ENCODE data around the gene NEK11. TPM values are rescaled to one million over a fixed set of nuclear protein-coding genes. Genes with fewer than 3 reads are reported as not detected.
A peak's percentile ranks its signal among the peaks of the same experiment; 100 is the strongest.
"Not testable (repeated sequence)": the region's sequence is repeated elsewhere in the genome, so short reads cannot be mapped to it uniquely, and the experiment has no call there.

The NEK11 gene
- total RNA-seq, 2 experiments from 2014 or later = 1.2 to 1.6 TPM

- DNase-seq = no peak
- POLR2A ChIA-PET = interaction anchor here (1.1 kb wide), 1 partner anchor 10 kb away, joined by 4 read pairs; the partner anchor contains the start of genes ASTE1 and NEK11
- no peaks in the 10 kb centered on the region for H3K9me3 Mint-ChIP-seq
- TF ChIP-seq CTCF (IDR thresholded peaks at IDR 0.05) = no peak
- intact Hi-C loops (cut with micrococcal nuclease) = loop anchor here (10.0 kb wide), 2 partner anchors 468 to 998 kb away; partner anchors contain the start of genes CPNE4 and MRPL3
- no peaks in the 10 kb centered on the region for H3K36me3 Mint-ChIP-seq (ENCODE audit: low read depth)
- H3K27ac Mint-ChIP-seq = no peak overlapping the region
- H3K4me1 Mint-ChIP-seq (ENCODE audit: low read depth) = no peaks in the 10 kb centered on the region
- CTCF ChIA-PET = interaction anchor here (1.6 kb wide), 1 partner anchor 10 kb away, joined by 4 read pairs; the partner anchor contains the start of genes ASTE1 and NEK11
- no peaks in the 10 kb centered on the region for H3K27me3 Mint-ChIP-seq
- ATAC-seq = no peak
- H3K4me3 Mint-ChIP-seq = no peak overlapping the region
Measured at GRCh38 chr3:131036200-131036816, 9.6 kb downstream of the NEK11 start.

GRCh38 chr3:131036986-131037385 is 10.3 kb downstream of the NEK11 start:
- ATAC-seq = no peak
- no peak for TF ChIP-seq CTCF (IDR thresholded peaks at IDR 0.05)
- Mint-ChIP-seq H3K4me3 (no peak overlapping the region), H3K27me3 (no peaks in the 10 kb centered on the region), H3K36me3 (ENCODE audit: low read depth) (peaks cover 2% of the 10 kb centered on the region), H3K27ac (no peak overlapping the region), H3K4me1 (ENCODE audit: low read depth) (peaks cover 6% of the 10 kb centered on the region), H3K9me3 (no peaks in the 10 kb centered on the region)
- intact Hi-C loops (cut with micrococcal nuclease) = loop anchor here (10.0 kb wide), 2 partner anchors 468 to 998 kb away; partner anchors contain the start of genes CPNE4 and MRPL3
- CTCF ChIA-PET = no interaction called here
- no peak for DNase-seq
- POLR2A ChIA-PET = interaction anchor here (1.1 kb wide), 1 partner anchor 10 kb away, joined by 4 read pairs; the partner anchor contains the start of genes ASTE1 and NEK11

GRCh38 chr3:131038326-131038725 is 11.6 kb downstream of the NEK11 start:
- intact Hi-C loops (cut with micrococcal nuclease) = loop anchor here (10.0 kb wide), 2 partner anchors 466 to 996 kb away; partner anchors contain the start of genes CPNE4 and MRPL3
- Mint-ChIP-seq H3K27me3 (no peaks in the 10 kb centered on the region), H3K27ac (no peak overlapping the region), H3K4me3 (no peak overlapping the region), H3K4me1 (ENCODE audit: low read depth) (peaks cover 14% of the 10 kb centered on the region), H3K9me3 (peaks cover 3% of the 10 kb centered on the region), H3K36me3 (ENCODE audit: low read depth) (peaks cover 6% of the 10 kb centered on the region)
- no peak for TF ChIP-seq CTCF (IDR thresholded peaks at IDR 0.05)
- ATAC-seq (no peak), DNase-seq (no peak)
- CTCF ChIA-PET = interaction anchor here (1.0 kb wide), 1 partner anchor 9 kb away, joined by 3 read pairs; no protein-coding TSS in a partner anchor
- POLR2A ChIA-PET = no interaction called here

GRCh38 chr3:131042271-131042985 is 15.8 kb downstream of the NEK11 start:
- Mint-ChIP-seq H3K27ac (peak overlapping the region; percentile 67), H3K9me3 (peaks cover 29% of the 10 kb centered on the region), H3K4me1 (ENCODE audit: low read depth) (peaks cover 14% of the 10 kb centered on the region), H3K36me3 (ENCODE audit: low read depth) (peaks cover 21% of the 10 kb centered on the region)
- H3K27me3 Mint-ChIP-seq; H3K4me3 Mint-ChIP-seq; intact Hi-C loops (cut with micrococcal nuclease): not testable (repeated sequence)
- DNase-seq (peak; percentile 49), ATAC-seq (peak; percentile 65)
- CTCF ChIA-PET = interaction anchor here (0.9 kb wide), 1 partner anchor 9 kb away, joined by 3 read pairs; no protein-coding TSS in a partner anchor
- POLR2A ChIA-PET = interaction anchor here (0.7 to 1.3 kb wide), 2 partner anchors 16 to 1177 kb away, joined by 3 to 4 read pairs; partner anchors contain the start of genes ASTE1 and NEK11

- Mint-ChIP-seq H3K36me3 (ENCODE audit: low read depth) (peaks cover 19% of the 10 kb centered on the region), H3K4me3 (no peak overlapping the region), H3K9me3 (peaks cover 33% of the 10 kb centered on the region), H3K27ac (no peak overlapping the region), H3K4me1 (ENCODE audit: low read depth) (peaks cover 3% of the 10 kb centered on the region), H3K27me3 (no peaks in the 10 kb centered on the region)
- no peak for TF ChIP-seq CTCF (IDR thresholded peaks at IDR 0.05)
- no peak for ATAC-seq
- intact Hi-C loops (cut with micrococcal nuclease) = no loop called here
- DNase-seq = peak; percentile 20
- ChIA-PET CTCF (interaction anchor here (1.4 to 1.6 kb wide), 2 partner anchors 9 to 18 kb away, joined by 3 read pairs; no protein-coding TSS in a partner anchor), POLR2A (no interaction called here)
Measured at GRCh38 chr3:131047582-131047981, 20.9 kb downstream of the NEK11 start.

Measured in activated CD8-positive, alpha-beta T cell treated with anti-CD3 and anti-CD28 coated beads for 36 hours (primary cell).